Motor neuron (in vitro differentiated cells): ENCODE data around the gene SLC34A1. TPM values are rescaled to one million over a fixed set of nuclear protein-coding genes. Genes with fewer than 3 reads are reported as not detected.

ENCODE experiments used
- ATAC-seq, 8 experiments: fragments of 200-7000 bp; cut with Tn5 transposase; replicated peaks in 6 of 8; 2 replicates each; pipeline ENCODE4 v1.8.0; 2021; ENCODE audit warnings: mild to moderate bottlenecking in 8 of 8, moderate library complexity in 8 of 8
- H3K27ac ChIP-seq, 2 donors: fragments of 250-450 bp; sonication (Bioruptor Pico); 2 replicates each; pipeline ENCODE4 v1.9.0; 2021; ENCODE audit warnings: antibody characterized with exemption in 2 of 2, mild to moderate bottlenecking in 2 of 2, moderate library complexity in 1 of 2
- H3K4me1 ChIP-seq, 2 donors: fragments of 250-450 bp; sonication (Bioruptor Pico); replicated peaks in 1 of 2; 2 replicates each; pipeline ENCODE4 v1.6.1; 2021; ENCODE audit warnings: antibody characterized with exemption in 2 of 2, mild to moderate bottlenecking in 2 of 2, moderate library complexity in 1 of 2
- H3K4me3 ChIP-seq, 5 donors: fragments of 250-450 bp; sonication (Bioruptor Pico); 2 replicates each; pipeline ENCODE4 v1.9.0; 2021; ENCODE audit warnings: antibody characterized with exemption in 5 of 5, mild to moderate bottlenecking in 5 of 5, moderate library complexity in 4 of 5
- WGBS, 10 experiments: fragments of 450-650 bp; shearing (Covaris generic); methylation state at CpG; one replicate each; pipeline ENCODE4 v1.0.0; 2022; 5-methylcytosine and 5-hydroxymethylcytosine counted together
- in situ Hi-C, 9 experiments: fragments of 400-800 bp; cut with MboI; loops; one replicate each; pipeline ENCODE4 v1.15.0; 2021; ENCODE audit warnings: low sequenced_read_pairs in 9 of 9, low pct_unique_long_range_greater_than_20kb in 2 of 9; ENCODE audit not compliant: unreplicated experiment in 9 of 9
- total RNA-seq, 8 experiments: library from RNA; unstranded; fragments of 300-600 nt; gene quantifications; 2 replicates each; pipeline versions ENCODE4 v1.2.3 to v1.2.4, GENCODE V29; 2022

The SLC34A1 gene
- total RNA-seq, 8 experiments from 2014 or later = 0.05 to 0.94 (median 0.42) TPM; not detected in 2

DNA sequence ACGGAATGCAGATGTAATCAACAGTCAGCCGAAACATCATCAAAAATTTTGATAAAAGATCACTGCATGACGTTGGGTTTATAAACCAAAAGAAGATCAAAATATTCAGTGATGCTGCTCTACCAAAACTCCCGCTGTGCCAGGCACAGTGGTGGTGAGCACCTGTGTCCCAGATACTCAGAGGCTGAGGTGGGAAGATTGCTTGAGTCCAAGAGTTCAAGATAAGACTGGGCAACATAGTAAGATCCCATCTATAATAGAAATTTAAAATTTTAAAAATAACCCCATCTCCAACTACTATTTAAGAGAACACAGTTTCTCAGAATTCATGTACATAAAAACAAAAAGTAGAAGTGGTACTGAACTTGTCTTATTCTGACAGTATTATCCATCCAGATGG is 36.5 kb upstream of the SLC34A1 start:
- H3K4me1 ChIP-seq = peaks cover 10 to 11% of the 10 kb centered on the region in 2 donors
- in situ Hi-C loops = no loop called here
- ATAC-seq = no peak
- H3K4me3 ChIP-seq = no peak overlapping the region
- WGBS, 10 experiments = 90 to 100% (median 100%) methylated on average over 1 to 4 of the region's 4 CpGs; no CpG with 5 or more reads in 3 of the 10 experiments
- no peak overlapping the region for H3K27ac ChIP-seq

DNA sequence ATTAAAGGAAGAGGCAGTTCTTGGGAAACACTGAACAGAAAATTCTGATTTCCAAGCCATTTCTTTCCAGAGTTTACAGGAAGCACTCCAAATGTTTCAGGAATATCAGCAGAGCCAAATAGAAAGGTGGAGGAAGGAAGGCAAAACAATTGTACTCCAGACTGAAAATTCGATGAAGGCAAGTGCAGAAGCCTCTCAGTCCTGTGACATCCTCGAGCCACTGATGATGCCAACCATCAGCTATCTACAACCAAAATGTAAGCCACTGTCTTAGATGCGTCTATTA is 34.9 kb upstream of the SLC34A1 start:
- 0 to 100% (median 77%) methylated on average over 1 to 3 of the region's 3 CpGs; no CpG with 5 or more reads in 1 of the 10 experiments for WGBS, 10 experiments
- Histone ChIP-seq H3K27ac (no peak overlapping the region), H3K4me3 (no peak overlapping the region), H3K4me1 (peaks cover 10 to 11% of the 10 kb centered on the region in 2 donors)
- ATAC-seq = no peak
- in situ Hi-C loops = no loop called here

DNA sequence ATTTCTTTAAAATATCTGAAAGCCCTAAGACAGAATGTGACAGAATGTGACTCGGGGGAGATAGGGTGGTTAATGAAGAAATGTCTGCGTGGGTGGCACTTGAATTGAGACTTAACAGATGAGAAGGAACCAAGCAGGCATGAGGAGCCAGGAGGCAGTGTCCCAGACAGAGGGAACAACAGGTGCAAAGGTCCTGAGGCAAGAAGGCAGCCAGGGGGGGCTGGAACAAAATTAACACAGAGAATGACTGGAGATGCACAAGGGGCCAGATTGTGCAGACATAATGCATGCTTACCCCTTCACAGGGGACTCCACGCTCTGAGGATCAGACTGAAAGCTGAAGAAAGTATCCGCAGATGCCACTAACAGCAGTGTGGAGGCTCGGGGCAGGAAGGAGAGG is 34.5 kb upstream of the SLC34A1 start:
- WGBS, 10 experiments = 70 to 94% (median 83%) methylated on average over 1 to 5 of the region's 5 CpGs; no CpG with 5 or more reads in 5 of the 10 experiments
- Histone ChIP-seq H3K27ac (no peak overlapping the region), H3K4me3 (no peak overlapping the region), H3K4me1 (peaks cover 10 to 11% of the 10 kb centered on the region in 2 donors)
- ATAC-seq = no peak
- in situ Hi-C loops = no loop called here

DNA sequence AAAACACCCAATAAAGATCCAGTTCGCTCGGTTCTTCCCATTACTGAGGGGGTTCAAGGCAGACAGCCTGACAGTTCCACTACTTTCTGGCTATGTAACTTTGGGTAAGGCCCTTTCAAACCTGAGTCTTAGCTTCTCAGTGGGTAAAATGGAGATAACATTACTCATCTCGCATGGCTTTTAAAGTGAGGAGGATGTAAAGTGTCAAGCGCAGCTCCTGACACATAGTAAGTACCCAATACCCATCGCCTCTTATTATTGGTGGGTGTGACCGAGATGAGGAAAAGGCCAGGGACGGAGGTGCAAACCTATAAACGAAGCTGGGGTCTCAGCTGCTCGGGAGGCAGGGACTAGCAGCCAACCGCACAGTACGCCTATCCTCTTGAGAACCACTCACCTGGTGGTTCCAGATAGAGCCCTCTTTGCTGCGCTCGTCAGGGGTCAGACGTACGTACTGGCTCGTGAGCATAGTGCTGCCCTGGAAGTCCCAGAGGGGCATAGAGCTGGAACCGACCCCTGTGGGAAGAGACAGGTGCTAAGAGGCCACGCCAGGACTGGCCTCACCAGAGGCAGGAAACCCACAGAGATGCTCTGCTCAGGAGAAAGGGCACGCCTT is 33.4 kb upstream of the SLC34A1 start:
- peak overlapping the region; percentile 63 to 92 (median 71) for H3K4me3 ChIP-seq
- WGBS, 10 experiments = 0 to 60% (median 22%) methylated on average over 1 to 8 of the region's 19 CpGs; no CpG with 5 or more reads in 4 of the 10 experiments
- no peak for ATAC-seq
- peak overlapping the region; percentile 93 to 95 for H3K27ac ChIP-seq
- in situ Hi-C loops = no loop called here
- H3K4me1 ChIP-seq = peaks cover 10 to 11% of the 10 kb centered on the region in 2 donors

DNA sequence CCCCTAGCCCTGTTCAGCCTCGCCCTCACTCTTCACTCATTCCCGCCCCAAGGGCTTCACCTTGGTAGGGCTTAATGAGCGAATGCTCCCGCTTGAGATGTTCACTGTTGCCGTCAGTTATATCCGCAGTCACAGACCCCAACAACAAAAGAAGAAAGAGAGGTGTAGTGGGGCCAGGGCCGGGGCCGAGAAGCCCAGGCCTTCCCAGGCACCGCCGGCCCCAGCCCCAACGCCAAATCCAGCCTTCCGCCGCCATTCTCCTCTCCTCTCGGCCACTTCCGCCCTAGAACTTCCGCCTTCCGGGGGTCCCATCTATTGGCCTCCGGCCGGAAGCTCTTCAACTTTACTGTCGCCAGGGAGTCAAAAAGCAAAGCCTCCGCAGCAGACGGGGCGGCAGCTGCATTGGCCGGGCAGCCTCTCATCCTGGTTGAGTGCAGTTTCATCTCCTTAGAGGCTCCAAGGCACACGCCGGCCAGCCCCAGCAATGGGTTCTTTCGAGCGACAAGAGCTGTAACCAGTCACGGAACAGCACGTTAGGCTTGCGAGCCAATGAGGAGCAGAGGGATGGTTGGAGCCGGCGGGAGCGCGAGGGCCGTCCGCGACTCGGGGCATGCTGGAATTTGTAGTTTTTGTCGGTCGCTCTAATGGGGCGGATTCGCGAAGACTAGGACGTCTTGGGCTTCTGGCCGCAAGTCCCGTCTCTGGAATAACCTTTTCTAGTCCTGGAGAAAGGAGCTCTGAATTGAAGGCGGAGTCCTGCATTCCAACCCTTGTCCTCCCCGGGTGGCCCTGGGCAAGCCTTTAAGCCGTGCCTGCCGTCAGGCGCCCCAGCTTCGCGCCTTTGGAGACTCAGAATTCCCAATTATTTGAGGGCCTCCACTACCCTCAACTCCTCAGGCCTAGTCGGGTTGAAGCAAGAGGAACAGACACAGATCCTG is 32.6 kb upstream of the SLC34A1 start, which contains the start of gene LMAN2:
Gene LMAN2, minus strand, starts transcription at position 277 of the 938 bp plus-strand sequence. Its CDS starts 21 bp downstream, at position 256.
- WGBS, 10 experiments = 0 to 70% (median 9%) methylated on average over 1 to 28 of the region's 55 CpGs; no CpG with 5 or more reads in 2 of the 10 experiments
- Histone ChIP-seq H3K4me3 (peak within 1 kb of the TSS; percentile 63 to 92 (median 71)), H3K27ac (peak within 1 kb of the TSS; percentile 93 to 95), H3K4me1 (peaks cover 10 to 11% of the 10 kb centered on the region in 2 donors)
- in situ Hi-C loops = no loop called here
- ATAC-seq = peak; percentile 96 to 99 (median 98)

DNA sequence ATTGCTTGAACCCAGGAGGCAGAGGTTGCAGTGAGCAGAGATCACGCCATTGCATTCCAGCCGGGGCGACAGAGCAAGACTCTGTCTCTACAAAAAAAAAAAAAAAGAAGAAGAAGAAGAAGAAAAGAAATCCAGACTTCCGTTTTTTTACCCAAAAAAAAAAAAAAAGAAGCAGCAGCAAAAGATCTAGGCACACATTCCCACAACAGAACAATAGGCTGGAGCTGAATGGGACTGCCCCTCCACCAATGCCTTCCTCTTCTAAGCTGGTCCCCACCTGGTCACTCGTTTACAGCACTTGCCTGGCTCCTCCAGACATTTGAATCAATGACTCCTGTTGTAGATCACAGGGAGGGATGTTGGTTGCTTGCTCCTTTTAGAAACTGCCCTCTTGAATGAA is 31.1 kb upstream of the SLC34A1 start:
- in situ Hi-C loops = no loop called here
- 53 to 86% (median 82%) methylated on average over 2 to 5 of the region's 5 CpGs; no CpG with 5 or more reads in 2 of the 10 experiments for WGBS, 10 experiments
- Histone ChIP-seq H3K4me3 (no peak overlapping the region), H3K27ac (no peak overlapping the region), H3K4me1 (peaks cover 10 to 11% of the 10 kb centered on the region in 2 donors)
- no peak for ATAC-seq

DNA sequence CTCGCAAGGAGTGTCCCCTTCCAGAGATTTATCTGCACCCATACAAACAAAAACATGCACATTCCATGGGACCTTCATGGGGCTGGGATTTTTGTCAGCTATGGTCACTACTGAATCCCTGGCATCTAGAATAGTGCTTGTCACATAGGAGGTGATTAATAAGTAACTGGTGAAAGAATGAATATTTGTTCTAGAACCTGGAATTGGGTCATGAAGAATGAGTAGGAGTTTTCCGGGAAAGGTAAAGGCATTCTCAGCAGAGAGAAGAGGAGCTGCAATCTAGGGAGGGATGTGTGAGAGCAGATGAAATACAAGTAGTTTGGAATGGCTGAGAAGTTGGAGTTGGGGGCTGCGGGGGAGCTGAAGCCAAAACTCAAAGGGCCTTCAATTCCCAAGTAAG is 30.0 kb upstream of the SLC34A1 start:
- no peak for ATAC-seq
- in situ Hi-C loops = no loop called here
- WGBS, 10 experiments = 58 to 100% (median 77%) methylated on average over 1 to 3 of the region's 3 CpGs; no CpG with 5 or more reads in 3 of the 10 experiments
- Histone ChIP-seq H3K4me3 (no peak overlapping the region), H3K4me1 (peaks cover 10 to 14% of the 10 kb centered on the region in 2 donors), H3K27ac (no peak overlapping the region)

DNA sequence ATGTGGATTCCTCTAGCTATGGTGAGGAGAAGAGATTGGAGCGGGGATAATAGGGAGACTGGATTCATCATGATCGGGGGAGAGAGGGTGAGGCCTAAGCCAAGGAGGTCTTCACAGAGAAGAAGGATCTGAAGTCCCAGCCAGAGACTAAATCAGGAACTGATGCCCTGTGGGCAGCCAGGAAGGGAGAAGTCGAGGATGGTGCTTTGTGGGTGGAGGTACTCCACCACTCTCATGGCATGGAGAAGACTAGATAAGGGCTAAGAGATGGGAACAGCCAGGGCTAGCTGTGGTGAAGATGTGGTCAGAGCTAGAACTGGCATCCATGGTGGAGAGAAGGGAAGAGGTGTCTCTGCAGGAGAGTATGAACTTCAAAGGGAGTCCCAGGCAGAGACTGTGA is 29.5 kb upstream of the SLC34A1 start:
- 40 to 93% (median 60%) methylated on average over 1 to 3 of the region's 3 CpGs; no CpG with 5 or more reads in 1 of the 10 experiments for WGBS, 10 experiments
- no peak for ATAC-seq
- H3K4me1 ChIP-seq = peaks cover 10 to 14% of the 10 kb centered on the region in 2 donors
- H3K27ac ChIP-seq = no peak overlapping the region
- in situ Hi-C loops = no loop called here
- H3K4me3 ChIP-seq = no peak overlapping the region

DNA sequence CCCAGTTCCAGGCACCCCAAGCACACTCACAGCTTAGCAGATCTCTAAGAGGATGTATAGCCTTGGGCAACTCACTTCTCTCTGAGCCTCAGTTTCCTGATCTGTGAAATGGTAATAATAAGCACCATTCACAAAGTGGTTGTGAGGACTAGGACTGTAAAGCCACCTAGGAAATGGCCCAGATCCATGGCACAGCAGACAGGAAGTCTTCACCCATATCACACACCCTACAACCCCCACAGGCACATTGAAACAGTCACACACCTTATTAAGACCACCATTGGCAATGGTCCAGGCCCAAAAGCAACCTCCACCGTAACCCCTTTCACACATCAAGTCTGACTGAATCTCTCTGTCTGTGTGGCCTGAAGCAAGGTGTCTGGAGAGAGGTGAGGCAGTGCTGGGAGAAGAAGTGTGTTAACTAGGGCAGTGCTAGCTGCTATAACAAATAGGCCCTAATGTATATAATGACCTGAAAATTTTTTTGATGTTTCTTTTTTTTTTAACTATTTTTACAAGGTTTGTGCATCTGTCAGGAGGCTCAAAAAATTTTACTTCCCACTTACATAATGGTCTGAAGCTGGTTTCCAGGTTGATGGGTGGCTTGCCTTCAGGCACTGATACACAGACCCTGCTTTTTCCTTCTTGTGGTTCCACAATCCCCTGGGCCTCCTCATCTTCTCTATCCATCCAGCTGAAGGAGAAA is 28.9 kb upstream of the SLC34A1 start:
- 57 to 100% (median 100%) methylated on average over 1 of the region's 1 CpG; no CpG with 5 or more reads in 6 of the 10 experiments for WGBS, 10 experiments
- ATAC-seq = no peak
- in situ Hi-C loops = no loop called here
- Histone ChIP-seq H3K4me1 (peaks cover 4 to 10% of the 10 kb centered on the region in 2 donors), H3K4me3 (no peak overlapping the region), H3K27ac (no peak overlapping the region)

DNA sequence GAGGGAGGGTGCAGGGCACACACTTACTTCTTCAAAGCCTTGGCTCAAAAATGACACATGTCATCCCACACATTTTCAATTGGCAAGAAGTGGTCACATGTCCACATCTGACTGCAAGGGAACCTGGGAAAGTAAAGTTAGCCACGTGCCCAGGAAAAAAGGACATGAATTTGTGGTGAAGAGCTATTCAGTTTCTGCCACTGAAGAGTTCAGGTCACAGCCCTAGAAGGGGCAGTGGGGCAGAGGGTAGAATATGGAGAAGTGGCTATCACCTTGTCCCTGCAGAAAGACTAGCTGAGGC is 28.4 kb upstream of the SLC34A1 start:
- Histone ChIP-seq H3K27ac (no peak overlapping the region), H3K4me3 (no peak overlapping the region), H3K4me1 (peaks cover 0 to 5% of the 10 kb centered on the region in 2 donors)
- 0 to 33% (median 0%) methylated on average over 1 of the region's 1 CpG; no CpG with 5 or more reads in 5 of the 10 experiments for WGBS, 10 experiments
- in situ Hi-C loops = no loop called here
- no peak for ATAC-seq

DNA sequence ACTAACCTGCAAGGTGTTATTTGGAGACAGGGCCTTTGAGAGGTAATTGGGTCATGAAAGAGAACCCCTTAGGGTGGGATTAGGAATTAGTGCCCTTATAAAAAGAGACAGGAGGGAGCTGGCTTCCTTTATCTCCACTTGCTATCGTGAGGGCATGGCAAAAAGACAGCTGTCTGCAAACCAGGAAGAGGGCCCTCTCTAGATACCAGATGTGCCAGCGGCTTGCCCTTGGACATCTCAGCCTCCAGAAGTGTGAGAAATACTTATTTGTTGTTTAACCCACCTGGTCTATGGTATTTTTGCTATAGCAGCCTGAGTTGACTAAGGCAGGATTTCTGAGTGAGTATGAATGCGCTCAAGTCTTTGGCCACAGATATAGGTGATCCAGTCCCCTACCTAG is 27.5 kb upstream of the SLC34A1 start:
- no peak for ATAC-seq
- H3K4me3 ChIP-seq = no peak overlapping the region
- peaks cover 0 to 5% of the 10 kb centered on the region in 2 donors for H3K4me1 ChIP-seq
- no peak overlapping the region for H3K27ac ChIP-seq
- 37 to 89% (median 68%) methylated on average over 1 to 2 of the region's 3 CpGs; no CpG with 5 or more reads in 4 of the 10 experiments for WGBS, 10 experiments
- in situ Hi-C loops = no loop called here

DNA sequence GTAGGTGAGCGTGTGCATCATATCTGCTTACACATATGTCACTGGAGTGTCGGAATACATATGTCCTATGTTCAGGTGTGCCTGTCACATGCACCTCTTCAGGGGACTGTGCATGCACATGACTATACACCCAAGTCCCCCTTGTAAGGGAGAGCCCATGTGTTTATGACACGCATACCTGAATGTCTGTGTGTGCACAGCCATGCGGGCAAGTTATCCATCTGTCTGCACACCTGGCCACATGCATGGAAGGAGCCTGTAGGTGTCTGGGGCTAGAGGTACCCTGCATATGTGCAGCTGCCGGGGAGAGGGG is 27.1 kb upstream of the SLC34A1 start:
- WGBS, 10 experiments = 67 to 88% (median 80%) methylated on average over 1 of the region's 5 CpGs; no CpG with 5 or more reads in 7 of the 10 experiments
- H3K4me1 ChIP-seq = peaks cover 0 to 4% of the 10 kb centered on the region in 2 donors
- in situ Hi-C loops = no loop called here
- H3K4me3 ChIP-seq = no peak overlapping the region
- no peak overlapping the region for H3K27ac ChIP-seq
- peak in 1 of 8 experiments; percentile 8 for ATAC-seq
